Daoy (cell line): ENCODE data around the gene CS. TPM values are rescaled to one million over a fixed set of nuclear protein-coding genes. Genes with fewer than 3 reads are reported as not detected.

ENCODE experiments used
- total RNA-seq: library from RNA; depleted of rRNA; stranded (reverse); fragments of >200 nt; shearing (Covaris generic); gene quantifications from 2 replicates; pipeline ENCODE4 v1.2.3, GENCODE V29; 2014; rRNA removed

Gene CS
- total RNA-seq, 1 experiment from 2014 or later = 112 TPM

Other genes with a start within 250 kb of the CS start
- 0.63 TPM in 1 of 2 replicates, not detected in the other for gene ERBB3, start 220.2 kb downstream of the CS start, total RNA-seq
- 384 and 456 TPM in 2 replicates for gene PA2G4, start 195.8 kb downstream of the CS start, total RNA-seq
- gene RPL41, start 183.7 kb downstream of the CS start, total RNA-seq = 4,200 and 4,689 TPM in 2 replicates
- 2.5 and 3.5 TPM in 2 replicates for gene ZC3H10, start 182.1 kb downstream of the CS start, total RNA-seq
- gene ESYT1, start 172.1 kb downstream of the CS start, total RNA-seq = 54.3 and 69.6 TPM in 2 replicates
- 148 and 156 TPM in 2 replicates for gene MYL6B, start 147.7 kb downstream of the CS start, total RNA-seq
- 2,203 and 2,674 TPM in 2 replicates for gene MYL6, start 142.0 kb downstream of the CS start, total RNA-seq
- gene SMARCC2, start 110.8 kb downstream of the CS start, total RNA-seq = 25.6 and 26.1 TPM in 2 replicates
- 48.1 and 52.3 TPM in 2 replicates for gene RNF41, start 78.4 kb downstream of the CS start, total RNA-seq
- gene NABP2, start 76.0 kb downstream of the CS start, total RNA-seq = 77.9 and 78.2 TPM in 2 replicates
- 0.11 TPM in 1 of 2 replicates, not detected in the other for gene SLC39A5, start 70.3 kb downstream of the CS start, total RNA-seq
- gene ANKRD52, start 41.9 kb downstream of the CS start, total RNA-seq = 9.1 and 9.5 TPM in 2 replicates
- gene COQ10A, start 33.4 kb downstream of the CS start, total RNA-seq = 13.4 and 23.1 TPM in 2 replicates
- gene CNPY2, start 15.7 kb upstream of the CS start, total RNA-seq = 136 and 177 TPM in 2 replicates
- gene PAN2, start 33.7 kb upstream of the CS start, total RNA-seq = 18.3 and 19.9 TPM in 2 replicates
- gene IL23A, start 38.6 kb upstream of the CS start, total RNA-seq = 1.1 TPM in 1 of 2 replicates, not detected in the other
- 41.4 and 47.1 TPM in 2 replicates for gene STAT2, start 59.8 kb upstream of the CS start, total RNA-seq
- 0.40 TPM in 1 of 2 replicates, not detected in the other for gene APOF, start 62.5 kb upstream of the CS start, total RNA-seq
- gene TIMELESS, start 149.1 kb upstream of the CS start, total RNA-seq = 10.4 and 14.1 TPM in 2 replicates
- not detected in 2 replicates for gene MIP, start 154.3 kb upstream of the CS start, total RNA-seq
- gene SPRYD4, start 168.2 kb upstream of the CS start, total RNA-seq = 2.9 and 3.2 TPM in 2 replicates
- gene GLS2, start 187.8 kb upstream of the CS start, total RNA-seq = 5.4 TPM in 1 of 2 replicates, not detected in the other
- 7.8 and 24.9 TPM in 2 replicates for gene RBMS2, start 221.5 kb upstream of the CS start, total RNA-seq